Kidney (tissue), 14 donors: ENCODE results near the gene CNKSR1. TPM values are rescaled to one million over a fixed set of nuclear protein-coding genes. Genes with fewer than 3 reads are reported as not detected.

Experiments used
- DNase-seq, 5 donors: peaks; one replicate each; pipeline ENCODE4 v3.0.0-alpha.2; 2013 to 2020
- FAIRE-seq: peaks from 2 replicates; lab custom pipeline; 2012; peaks lifted over from hg19 to GRCh38; lab: Jason Lieb, UNC
- H3K27ac ChIP-seq, 2 donors: one replicate each; pipeline ENCODE4 v1.7.0; 2013; ENCODE audit warnings: low read depth in 2 of 2, low read length in 2 of 2, inconsistent platforms in 1 of 2
- H3K27me3 ChIP-seq: one replicate; pipeline ENCODE4 v1.7.1; 2013; ENCODE audit warnings: low read length, inconsistent platforms; ENCODE audit not compliant: control insufficient read depth, insufficient read depth
- H3K36me3 ChIP-seq, 3 donors: one replicate each; pipeline versions ENCODE4 v1.7.0 to v1.7.1; 2013; ENCODE audit warnings: low read length in 3 of 3, control low read depth in 1 of 3, inconsistent platforms in 1 of 3; ENCODE audit not compliant: insufficient read depth in 3 of 3, control insufficient read depth in 2 of 3
- H3K4me1 ChIP-seq, 3 donors: one replicate each; pipeline versions ENCODE4 v1.7.0 to v1.7.1; 2013; ENCODE audit warnings: low read length in 3 of 3, inconsistent platforms in 1 of 3, low read depth in 1 of 3; ENCODE audit not compliant: control insufficient read depth in 2 of 3, insufficient read depth in 2 of 3
- H3K4me3 ChIP-seq, 3 donors: one replicate each; pipeline versions ENCODE4 v1.7.0 to v1.8.1; 2013; ENCODE audit warnings: low read length in 3 of 3, control low read depth in 1 of 3, inconsistent platforms in 1 of 3
- H3K9ac ChIP-seq, 3 donors: one replicate each; pipeline versions ENCODE4 v1.7.0 to v1.7.1; 2013; ENCODE audit warnings: low read length in 3 of 3, control low read depth in 1 of 3, inconsistent platforms in 1 of 3
- H3K9me3 ChIP-seq, 3 donors: one replicate each; pipeline versions ENCODE4 v1.7.0 to v1.7.1; 2013; ENCODE audit warnings: low read length in 3 of 3, control low read depth in 1 of 3, inconsistent platforms in 1 of 3; ENCODE audit not compliant: control insufficient read depth in 2 of 3, insufficient read depth in 1 of 3
- CTCF ChIP-seq: IDR thresholded peaks from 3 replicates; pipeline ENCODE4 v1.5.1; 2012; ENCODE audit warnings: mild to moderate bottlenecking, moderate library complexity, borderline replicate concordance; ENCODE audit not compliant: insufficient read depth; ENCODE audit errors: extremely low read depth
- intact Hi-C: fragments of 100-400 bp; cut with DNase I; formaldehyde crosslinking; loops from one replicate; pipeline ENCODE4 v1.11.1; 2022
- polyA plus RNA-seq: library from polyadenylated mRNA; stranded (reverse); fragments of 350-450 nt; fragmentation: Illumina TruSeq; extraction: RNeasy Lipid Tissue Mini Kit (QIAGEN cat#74804); gene quantifications from one replicate; pipeline ENCODE4 v1.2.3, GENCODE V29; 2014; ENCODE audit warnings: low read depth, low replicate concordance; ENCODE audit not compliant: insufficient read depth
- total RNA-seq: library from RNA; stranded (reverse); fragmentation: NEBNext Ultra II Directional; extraction: Animal tissue kit (Norgen Biotek cat#: 25700); gene quantifications from one replicate; pipeline ENCODE4 v1.2.1, GENCODE V29; 2021
- donor health status: control.
- donor health status: control.
- donor health status: control.
- donor health status: control.
- donor health status: control.
- donor health status: DM: yes; HTN: yes; CAD: no.
- donor health status: Normal renal cell carcinoma (clear cell type).

Gene CNKSR1
- total and polyA plus RNA-seq, 2 donors from 2014 or later, result 8.8 to 19.7 TPM

GRCh38 chr1:26234644-26235370, 57.5 kb downstream of the CNKSR1 start:
- no peak for FAIRE-seq
- H3K27ac ChIP-seq, result peak overlapping the region; percentile 86 to 92
- intact Hi-C loops, result no loop called here
- H3K27me3 ChIP-seq, result no peaks in the 10 kb centered on the region
- peak overlapping the region; percentile 87 to 92 (median 88) for H3K4me3 ChIP-seq
- H3K36me3 ChIP-seq, result no peaks in the 10 kb centered on the region
- no peak for TF ChIP-seq CTCF
- peak in 3 of 5 donors; percentile 18 to 45 (median 44) for DNase-seq
- peaks cover 0 to 8% (median 4%) of the 10 kb centered on the region in 3 donors for H3K4me1 ChIP-seq
- H3K9me3 ChIP-seq, result no peaks in the 10 kb centered on the region
- peak overlapping the region; percentile 77 to 98 (median 84) for H3K9ac ChIP-seq

DNA sequence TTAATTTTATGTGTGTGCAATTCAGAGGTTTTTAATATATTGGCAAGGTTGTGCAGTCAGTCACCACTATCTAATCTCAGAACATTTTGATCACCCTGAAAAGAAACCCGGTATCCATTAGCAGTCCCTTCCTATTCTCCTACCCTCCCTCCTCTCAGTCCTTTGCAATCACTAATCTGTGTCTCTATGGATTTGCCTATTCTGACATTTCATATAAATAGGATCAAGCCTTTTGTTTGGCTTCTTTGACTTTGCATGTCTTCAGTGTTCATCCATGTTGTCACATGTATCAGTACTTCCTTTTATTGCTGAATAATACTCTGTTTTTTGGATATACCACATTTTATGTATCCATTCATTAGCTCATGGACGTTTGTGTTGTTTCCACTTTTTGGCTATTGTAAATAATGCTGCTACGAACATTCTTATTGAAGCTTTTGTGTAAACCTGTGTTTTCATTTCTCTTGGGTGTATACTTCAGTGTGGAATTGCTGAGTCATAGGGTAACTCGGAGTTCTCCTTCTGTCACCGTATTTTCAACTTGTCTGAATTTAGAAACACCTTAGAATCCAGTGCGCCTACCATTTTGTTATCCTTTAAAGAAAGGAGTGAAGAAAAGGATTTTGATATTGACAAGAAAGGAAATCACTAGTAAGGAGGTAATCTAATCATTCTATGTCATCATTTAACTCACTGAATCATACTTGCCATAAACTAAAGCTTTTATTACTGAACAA, 60.1 kb downstream of the CNKSR1 start:
- no peak for TF ChIP-seq CTCF
- H3K36me3 ChIP-seq, result no peaks in the 10 kb centered on the region
- no peaks in the 10 kb centered on the region for H3K27me3 ChIP-seq
- intact Hi-C loops, result no loop called here
- no peaks in the 10 kb centered on the region for H3K9me3 ChIP-seq
- FAIRE-seq, result no peak
- peaks cover 0 to 8% (median 4%) of the 10 kb centered on the region in 3 donors for H3K4me1 ChIP-seq
- H3K9ac ChIP-seq, result no peak overlapping the region
- H3K27ac ChIP-seq, result no peak overlapping the region
- no peak overlapping the region for H3K4me3 ChIP-seq
- DNase-seq, result no peak

Other genes starting within 250 kb of the CNKSR1 start
- gene PAFAH2, start 179.4 kb upstream of the CNKSR1 start, total RNA-seq, result 23.5 TPM
- gene PAFAH2, start 179.4 kb upstream of the CNKSR1 start, polyA plus RNA-seq, result 21.0 TPM
- gene EXTL1, start 155.7 kb upstream of the CNKSR1 start, total RNA-seq, result 0.28 TPM
- gene EXTL1, start 155.7 kb upstream of the CNKSR1 start, polyA plus RNA-seq, result 0.45 TPM
- gene SLC30A2, start 131.4 kb upstream of the CNKSR1 start, total RNA-seq, result 34.4 TPM
- gene SLC30A2, start 131.4 kb upstream of the CNKSR1 start, polyA plus RNA-seq, result 26.8 TPM
- 0.82 TPM for gene TRIM63, start 109.9 kb upstream of the CNKSR1 start, total RNA-seq
- 3.3 TPM for gene TRIM63, start 109.9 kb upstream of the CNKSR1 start, polyA plus RNA-seq
- gene PDIK1L, start 65.7 kb upstream of the CNKSR1 start, total RNA-seq, result 13.9 TPM
- gene PDIK1L, start 65.7 kb upstream of the CNKSR1 start, polyA plus RNA-seq, result 3.7 TPM
- gene FAM110D, start 18.4 kb upstream of the CNKSR1 start, total RNA-seq, result 8.1 TPM
- gene FAM110D, start 18.4 kb upstream of the CNKSR1 start, polyA plus RNA-seq, result 4.2 TPM
- not detected for gene C1orf232, start 8.5 kb upstream of the CNKSR1 start, total RNA-seq
- gene C1orf232, start 8.5 kb upstream of the CNKSR1 start, polyA plus RNA-seq, result not detected
- 22.4 TPM for gene ZNF593, start 7.6 kb upstream of the CNKSR1 start, total RNA-seq
- 93.2 TPM for gene ZNF593, start 7.6 kb upstream of the CNKSR1 start, polyA plus RNA-seq
- not detected for gene ZNF593OS, start 5.7 kb upstream of the CNKSR1 start, total RNA-seq
- not detected for gene ZNF593OS, start 5.7 kb upstream of the CNKSR1 start, polyA plus RNA-seq
- gene CATSPER4, start 13.1 kb downstream of the CNKSR1 start, total RNA-seq, result not detected
- gene CATSPER4, start 13.1 kb downstream of the CNKSR1 start, polyA plus RNA-seq, result not detected
- gene CEP85, start 56.7 kb downstream of the CNKSR1 start, total RNA-seq, result 8.5 TPM
- gene CEP85, start 56.7 kb downstream of the CNKSR1 start, polyA plus RNA-seq, result 8.4 TPM
- gene SH3BGRL3, start 102.6 kb downstream of the CNKSR1 start, total RNA-seq, result 140 TPM
- gene SH3BGRL3, start 102.6 kb downstream of the CNKSR1 start, polyA plus RNA-seq, result 180 TPM
- gene UBXN11, start 129.1 kb downstream of the CNKSR1 start, total RNA-seq, result 55.0 TPM
- 30.2 TPM for gene UBXN11, start 129.1 kb downstream of the CNKSR1 start, polyA plus RNA-seq
- 30.8 TPM for gene CD52, start 140.5 kb downstream of the CNKSR1 start, total RNA-seq
- 13.2 TPM for gene CD52, start 140.5 kb downstream of the CNKSR1 start, polyA plus RNA-seq
- gene CRYBG2, start 176.6 kb downstream of the CNKSR1 start, total RNA-seq, result 2.2 TPM
- not detected for gene CRYBG2, start 176.6 kb downstream of the CNKSR1 start, polyA plus RNA-seq
- gene ZNF683, start 195.3 kb downstream of the CNKSR1 start, total RNA-seq, result 0.25 TPM
- not detected for gene ZNF683, start 195.3 kb downstream of the CNKSR1 start, polyA plus RNA-seq
- gene LIN28A, start 233.3 kb downstream of the CNKSR1 start, total RNA-seq, result not detected
- gene LIN28A, start 233.3 kb downstream of the CNKSR1 start, polyA plus RNA-seq, result not detected